GM23338 (cell line): ENCODE results near the gene RUNX1. TPM values are rescaled to one million over a fixed set of nuclear protein-coding genes. Genes with fewer than 3 reads are reported as not detected.

Experiments used
- ATAC-seq: fragments of 200-7000 bp; cut with Tn5 transposase; 3 replicates; pipeline ENCODE4 v1.9.1; 2020
- DNase-seq: peaks from one replicate; pipeline ENCODE4 v3.0.0-alpha.2; 2015; ENCODE audit warnings: low spot score
- H2AFZ ChIP-seq: fragments of 200-600 bp; sonication (generic); 2 replicates; pipeline ENCODE4 v1.8.0; 2016; ENCODE audit warnings: antibody characterized with exemption, mild to moderate bottlenecking, moderate library complexity
- H3F3A ChIP-seq: fragments of 200-600 bp; sonication (generic); replicated peaks from 2 replicates; pipeline ENCODE4 v1.8.0; 2017; ENCODE audit warnings: antibody characterized with exemption, mixed run types, low read depth
- H3K27ac ChIP-seq: fragments of 200-600 bp; sonication (generic); 2 replicates; pipeline ENCODE4 v1.6.1; 2016; ENCODE audit warnings: low read depth
- H3K27me3 ChIP-seq: fragments of 200-600 bp; sonication (generic); 2 replicates; pipeline ENCODE4 v1.8.0; 2016; ENCODE audit warnings: mild to moderate bottlenecking, mixed run types, moderate library complexity; ENCODE audit not compliant: insufficient read depth
- H3K36me3 ChIP-seq: fragments of 200-600 bp; sonication (generic); 2 replicates; pipeline ENCODE4 v1.8.0; 2016; ENCODE audit warnings: mild to moderate bottlenecking; ENCODE audit not compliant: insufficient read depth
- H3K4me1 ChIP-seq: fragments of 200-600 bp; sonication (generic); 2 replicates; pipeline ENCODE4 v1.8.0; 2016; ENCODE audit warnings: mild to moderate bottlenecking, moderate library complexity; ENCODE audit not compliant: insufficient read depth
- H3K4me2 ChIP-seq: fragments of 200-600 bp; sonication (generic); 2 replicates; pipeline ENCODE4 v1.7.1; 2017; ENCODE audit warnings: mixed run types
- H3K4me3 ChIP-seq: fragments of 200-600 bp; sonication (generic); 2 replicates; pipeline ENCODE4 v1.6.1; 2016; ENCODE audit warnings: mixed run types
- H3K79me2 ChIP-seq: fragments of 200-600 bp; sonication (generic); replicated peaks from 2 replicates; pipeline ENCODE4 v1.8.0; 2017; ENCODE audit warnings: mild to moderate bottlenecking; ENCODE audit not compliant: insufficient read depth
- H3K9me2 ChIP-seq: fragments of 200-600 bp; sonication (generic); 2 replicates; pipeline ENCODE4 v1.8.0; 2017; ENCODE audit not compliant: insufficient read depth
- H4K20me1 ChIP-seq: fragments of 200-600 bp; sonication (generic); replicated peaks from 2 replicates; pipeline ENCODE4 v1.8.0; 2017; ENCODE audit warnings: mild to moderate bottlenecking; ENCODE audit not compliant: insufficient read depth
- H3K27ac Mint-ChIP-seq: 2 replicates; pipeline ENCODE4 v1.8.0; 2020; ENCODE audit warnings: inconsistent platforms, mild to moderate bottlenecking, moderate library complexity, mixed read lengths
- H3K27me3 Mint-ChIP-seq: 3 replicates; pipeline ENCODE4 v1.8.0; 2022; ENCODE audit warnings: low read depth, mild to moderate bottlenecking, moderate library complexity, mixed read lengths, inconsistent platforms; ENCODE audit not compliant: insufficient read depth, poor library complexity
- H3K36me3 Mint-ChIP-seq: 3 replicates; pipeline ENCODE4 v1.8.0; 2021; ENCODE audit warnings: low read depth, mild to moderate bottlenecking, inconsistent platforms, moderate library complexity, mixed read lengths
- H3K4me1 Mint-ChIP-seq: 3 replicates; pipeline ENCODE4 v1.8.0; 2020; ENCODE audit warnings: mild to moderate bottlenecking, inconsistent platforms, mixed read lengths
- H3K4me3 Mint-ChIP-seq: 3 replicates; pipeline ENCODE4 v1.8.0; 2021; ENCODE audit warnings: moderate library complexity, mild to moderate bottlenecking, inconsistent platforms, mixed read lengths
- H3K9me3 Mint-ChIP-seq: 3 replicates; pipeline ENCODE4 v1.8.0; 2020; ENCODE audit warnings: moderate library complexity, mild to moderate bottlenecking, inconsistent platforms, mixed read lengths
- CTCF ChIP-seq, 2 experiments: fragments of 200-600 bp in 1 of 2; sonication (generic) in 1 of 2; conservative IDR thresholded peaks; 2 replicates each; pipeline versions ENCODE4 v1.5.1 to v1.6.1; 2016 to 2017; ENCODE audit warnings: antibody characterized with exemption in 2 of 2, low read depth in 2 of 2, mild to moderate bottlenecking in 2 of 2, moderate library complexity in 1 of 2
- ETS1 ChIP-seq: IDR thresholded peaks from 2 replicates; pipeline ENCODE4 v1.6.1; 2016; ENCODE audit warnings: antibody characterized with exemption
- EZH2 ChIP-seq: fragments of 200-600 bp; sonication (generic); IDR thresholded peaks from one replicate; pipeline ENCODE4 v1.8.0; 2017; ENCODE audit warnings: antibody characterized with exemption, mild to moderate bottlenecking, low read depth; ENCODE audit not compliant: unreplicated experiment
- EZH2phosphoT487 ChIP-seq: fragments of 200-600 bp; sonication (generic); IDR thresholded peaks from one replicate; pipeline ENCODE4 v1.8.1; 2018; ENCODE audit warnings: antibody characterized with exemption; ENCODE audit not compliant: unreplicated experiment
- JUNB ChIP-seq: IDR thresholded peaks from one replicate; pipeline ENCODE4 v1.6.1; 2016; ENCODE audit warnings: antibody characterized with exemption; ENCODE audit not compliant: unreplicated experiment
- NANOG ChIP-seq: IDR thresholded peaks from 2 replicates; pipeline ENCODE4 v1.6.1; 2016; ENCODE audit warnings: antibody characterized with exemption, borderline replicate concordance
- POLR2AphosphoS5 ChIP-seq: IDR thresholded peaks from 2 replicates; pipeline ENCODE4 v1.6.1; 2016; ENCODE audit warnings: antibody characterized with exemption, low read depth
- STAT1 ChIP-seq: IDR thresholded peaks from one replicate; pipeline ENCODE4 v1.6.1; 2016; ENCODE audit warnings: antibody characterized with exemption; ENCODE audit not compliant: unreplicated experiment
- ZNF114 ChIP-seq: fragments of 250-450 bp; sonication (Bioruptor Pico); IDR thresholded peaks from 2 replicates; pipeline ENCODE4 v1.5.0; 2020; ENCODE audit warnings: mild to moderate bottlenecking, moderate library complexity
- ZNF331 ChIP-seq: fragments of 250-450 bp; sonication (Bioruptor Pico); IDR thresholded peaks from 2 replicates; pipeline ENCODE4 v1.5.0; 2020; ENCODE audit warnings: low read depth, mild to moderate bottlenecking, moderate library complexity
- polyA plus RNA-seq: library from polyadenylated mRNA; unstranded; fragments of >200 nt; fragmentation: Nextera tagmentation; extraction: Ambion mirVana; gene quantifications from 2 replicates; pipeline ENCODE4 v1.2.1, GENCODE V29; 2016
- total RNA-seq: library from RNA; depleted of rRNA; stranded (reverse); fragments of >200 nt; shearing (Covaris generic); gene quantifications from 2 replicates; pipeline ENCODE4 v1.2.3, GENCODE V29; 2014
- TF ChIP-seq, protein P1 (sequence below): fragments of 250-450 bp; sonication (Bioruptor Pico); IDR thresholded peaks from 2 replicates; pipeline ENCODE4 v1.5.0; 2020; ENCODE audit warnings: mild to moderate bottlenecking, moderate library complexity

The RUNX1 gene
- total and polyA plus RNA-seq, 2 experiments from 2014 or later: 0.29 to 1.1 TPM

- Histone ChIP-seq H2AFZ (no peak overlapping the region), H3K36me3 (no peaks in the 10 kb centered on the region), H3K4me2 (no peak overlapping the region), H3K79me2 (no peaks in the 10 kb centered on the region), H3K4me3 (no peak overlapping the region), H3K4me1 (peaks cover 10% of the 10 kb centered on the region; the same call in 1 of the 2 replicates), H3K27ac (no peak overlapping the region), H3K9me2 (0 out of 2 replicates have a peak, but pooled peaks cover 4% of the 10 kb centered on the region), H4K20me1 (no peaks in the 10 kb centered on the region), H3K27me3 (no peaks in the 10 kb centered on the region), H3F3A (no peaks in the 10 kb centered on the region)
- TF ChIP-seq ZNF331 (no peak), STAT1 (no peak), ZNF114 (CRISPR knock-in tag) (no peak), ETS1 (no peak), POLR2AphosphoS5 (no peak), CTCF (conservative IDR thresholded peaks at IDR 0.05; ENCODE audit: low read depth in 2 of 2) (no peak), JUNB (no peak), EZH2phosphoT487 (no peak), EZH2 (no peak), NANOG (no peak)
- TF ChIP-seq, protein P1, sequence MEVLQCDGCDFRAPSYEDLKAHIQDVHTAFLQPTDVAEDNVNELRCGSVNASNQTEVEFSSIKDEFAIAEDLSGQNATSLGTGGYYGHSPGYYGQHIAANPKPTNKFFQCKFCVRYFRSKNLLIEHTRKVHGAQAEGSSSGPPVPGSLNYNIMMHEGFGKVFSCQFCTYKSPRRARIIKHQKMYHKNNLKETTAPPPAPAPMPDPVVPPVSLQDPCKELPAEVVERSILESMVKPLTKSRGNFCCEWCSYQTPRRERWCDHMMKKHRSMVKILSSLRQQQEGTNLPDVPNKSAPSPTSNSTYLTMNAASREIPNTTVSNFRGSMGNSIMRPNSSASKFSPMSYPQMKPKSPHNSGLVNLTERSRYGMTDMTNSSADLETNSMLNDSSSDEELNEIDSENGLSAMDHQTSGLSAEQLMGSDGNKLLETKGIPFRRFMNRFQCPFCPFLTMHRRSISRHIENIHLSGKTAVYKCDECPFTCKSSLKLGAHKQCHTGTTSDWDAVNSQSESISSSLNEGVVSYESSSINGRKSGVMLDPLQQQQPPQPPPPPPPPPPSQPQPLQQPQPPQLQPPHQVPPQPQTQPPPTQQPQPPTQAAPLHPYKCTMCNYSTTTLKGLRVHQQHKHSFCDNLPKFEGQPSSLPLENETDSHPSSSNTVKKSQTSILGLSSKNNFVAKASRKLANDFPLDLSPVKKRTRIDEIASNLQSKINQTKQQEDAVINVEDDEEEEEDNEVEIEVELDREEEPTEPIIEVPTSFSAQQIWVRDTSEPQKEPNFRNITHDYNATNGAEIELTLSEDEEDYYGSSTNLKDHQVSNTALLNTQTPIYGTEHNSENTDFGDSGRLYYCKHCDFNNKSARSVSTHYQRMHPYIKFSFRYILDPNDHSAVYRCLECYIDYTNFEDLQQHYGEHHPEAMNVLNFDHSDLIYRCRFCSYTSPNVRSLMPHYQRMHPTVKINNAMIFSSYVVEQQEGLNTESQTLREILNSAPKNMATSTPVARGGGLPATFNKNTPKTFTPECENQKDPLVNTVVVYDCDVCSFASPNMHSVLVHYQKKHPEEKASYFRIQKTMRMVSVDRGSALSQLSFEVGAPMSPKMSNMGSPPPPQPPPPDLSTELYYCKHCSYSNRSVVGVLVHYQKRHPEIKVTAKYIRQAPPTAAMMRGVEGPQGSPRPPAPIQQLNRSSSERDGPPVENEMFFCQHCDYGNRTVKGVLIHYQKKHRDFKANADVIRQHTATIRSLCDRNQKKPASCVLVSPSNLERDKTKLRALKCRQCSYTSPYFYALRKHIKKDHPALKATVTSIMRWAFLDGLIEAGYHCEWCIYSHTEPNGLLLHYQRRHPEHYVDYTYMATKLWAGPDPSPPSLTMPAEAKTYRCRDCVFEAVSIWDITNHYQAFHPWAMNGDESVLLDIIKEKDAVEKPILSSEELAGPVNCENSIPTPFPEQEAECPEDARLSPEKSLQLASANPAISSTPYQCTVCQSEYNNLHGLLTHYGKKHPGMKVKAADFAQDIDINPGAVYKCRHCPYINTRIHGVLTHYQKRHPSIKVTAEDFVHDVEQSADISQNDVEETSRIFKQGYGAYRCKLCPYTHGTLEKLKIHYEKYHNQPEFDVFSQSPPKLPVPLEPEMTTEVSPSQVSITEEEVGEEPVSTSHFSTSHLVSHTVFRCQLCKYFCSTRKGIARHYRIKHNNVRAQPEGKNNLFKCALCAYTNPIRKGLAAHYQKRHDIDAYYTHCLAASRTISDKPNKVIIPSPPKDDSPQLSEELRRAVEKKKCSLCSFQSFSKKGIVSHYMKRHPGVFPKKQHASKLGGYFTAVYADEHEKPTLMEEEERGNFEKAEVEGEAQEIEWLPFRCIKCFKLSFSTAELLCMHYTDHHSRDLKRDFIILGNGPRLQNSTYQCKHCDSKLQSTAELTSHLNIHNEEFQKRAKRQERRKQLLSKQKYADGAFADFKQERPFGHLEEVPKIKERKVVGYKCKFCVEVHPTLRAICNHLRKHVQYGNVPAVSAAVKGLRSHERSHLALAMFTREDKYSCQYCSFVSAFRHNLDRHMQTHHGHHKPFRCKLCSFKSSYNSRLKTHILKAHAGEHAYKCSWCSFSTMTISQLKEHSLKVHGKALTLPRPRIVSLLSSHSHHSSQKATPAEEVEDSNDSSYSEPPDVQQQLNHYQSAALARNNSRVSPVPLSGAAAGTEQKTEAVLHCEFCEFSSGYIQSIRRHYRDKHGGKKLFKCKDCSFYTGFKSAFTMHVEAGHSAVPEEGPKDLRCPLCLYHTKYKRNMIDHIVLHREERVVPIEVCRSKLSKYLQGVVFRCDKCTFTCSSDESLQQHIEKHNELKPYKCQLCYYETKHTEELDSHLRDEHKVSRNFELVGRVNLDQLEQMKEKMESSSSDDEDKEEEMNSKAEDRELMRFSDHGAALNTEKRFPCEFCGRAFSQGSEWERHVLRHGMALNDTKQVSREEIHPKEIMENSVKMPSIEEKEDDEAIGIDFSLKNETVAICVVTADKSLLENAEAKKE (CRISPR knock-in tag): no peak
- H3K4me3 Mint-ChIP-seq: no peak overlapping the region
- no peaks in the 10 kb centered on the region for H3K36me3 Mint-ChIP-seq
- no peaks in the 10 kb centered on the region for H3K9me3 Mint-ChIP-seq
- peaks cover 11% of the 10 kb centered on the region for H3K27me3 Mint-ChIP-seq
- no peak for DNase-seq
- ATAC-seq: no peak
- no peak overlapping the region for H3K27ac Mint-ChIP-seq
- H3K4me1 Mint-ChIP-seq: peaks cover 29% of the 10 kb centered on the region
Observed at GRCh38 chr21:34815831-34816705, 233.0 kb downstream of the RUNX1 start.
